ENCODE data around the gene DHH.

The DHH gene

GRCh38 chr12:49037111-49037946 is 57.3 kb downstream of the DHH start:
- TF ChIP-seq TAF1 (IDR thresholded peaks at IDR 0.05; ENCODE audit: low read depth, low read length) (no peak), SPI1 (IDR thresholded peaks at IDR 0.05; ENCODE audit: low read depth, low read length) (no peak), POU2F2 (IDR thresholded peaks at IDR 0.05; ENCODE audit: low read depth, low read length) (no peak), PAX5 (IDR thresholded peaks at IDR 0.05; ENCODE audit: insufficient read depth, low read length, severe bottlenecking) (no peak), POLR2AphosphoS5 (IDR thresholded peaks at IDR 0.05; ENCODE audit: low read depth, low read length) (no peak), POLR2A (IDR thresholded peaks at IDR 0.05; ENCODE audit: low read depth, low read length) (no peak; the same call in 1 of the 2 replicates)
- DNase-seq (ENCODE audit: insufficient read length, low spot score) (no peak), FAIRE-seq (no peak)
